ENCODE data around the gene TVP23B.
A peak's percentile ranks its signal among the peaks of the same experiment; 100 is the strongest.
"Not testable (repeated sequence)": the region's sequence is repeated elsewhere in the genome, so short reads cannot be mapped to it uniquely, and the experiment has no call there.

The TVP23B gene

DNA sequence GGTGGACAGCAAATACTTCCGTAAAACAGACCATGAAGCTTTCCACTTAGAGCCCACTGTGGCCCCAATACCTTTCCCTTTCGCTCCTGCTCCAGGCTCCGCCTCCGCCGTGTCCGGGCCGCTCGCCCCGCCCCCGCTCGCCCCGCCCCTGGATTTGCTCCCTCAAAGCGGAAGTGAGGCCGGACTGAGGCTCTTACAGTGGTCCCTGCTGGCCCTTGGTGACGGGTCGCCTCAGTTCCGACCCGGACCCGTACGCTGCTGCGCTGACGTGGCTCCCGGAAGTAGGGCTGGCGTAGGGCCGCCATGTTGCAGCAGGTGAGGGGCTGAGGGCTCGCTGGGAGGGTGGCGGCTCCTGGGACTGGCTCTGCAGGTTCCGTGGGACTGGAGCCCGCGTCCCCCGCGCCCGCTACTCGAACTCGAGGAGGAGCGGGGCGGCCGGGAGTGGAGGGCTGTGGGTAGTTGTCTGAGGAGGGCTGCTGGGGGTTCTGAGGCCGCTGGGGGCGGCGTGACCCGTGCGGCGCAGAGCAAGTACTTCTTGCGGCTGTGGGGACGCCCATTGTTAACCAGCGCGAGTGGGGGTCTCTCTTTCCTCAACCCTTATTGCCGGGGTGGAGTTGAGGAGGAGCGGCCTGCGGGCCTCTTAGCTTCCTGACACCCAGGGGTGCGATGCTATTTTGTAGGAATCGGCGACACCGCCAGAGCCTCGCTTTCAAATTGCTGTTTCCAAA is at the start of gene TVP23B:
Gene TVP23B (plus strand): TSS at position 193 of the 728 bp plus-strand sequence. CDS start 111 bp downstream, at position 304.
- peak; percentile 84 to 90 for DNase-seq

GRCh38 chr17:18732438-18732837 is 48.5 kb upstream of the TVP23B start:
- not testable (repeated sequence) for DNase-seq

DNA sequence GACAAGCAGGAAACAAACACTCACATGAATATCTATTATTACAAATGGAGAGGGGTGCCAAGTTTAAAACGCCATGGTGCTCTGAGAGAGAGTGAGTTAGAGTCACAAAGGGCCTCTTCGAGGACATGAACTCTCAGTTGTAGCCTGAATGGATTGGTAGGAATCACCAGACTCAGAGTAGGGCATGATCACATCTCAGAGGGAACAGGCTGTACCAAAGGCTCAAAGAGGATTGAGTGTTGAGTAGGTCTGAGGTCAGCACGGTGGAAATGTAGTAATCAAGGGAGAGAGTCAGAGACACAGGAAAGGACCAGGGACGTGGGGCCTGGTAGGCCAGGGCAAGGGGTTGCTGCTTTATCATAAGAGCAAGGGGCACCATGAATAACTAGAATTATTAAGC is 47.6 kb upstream of the TVP23B start:
- DNase-seq = not testable (repeated sequence)

DNA sequence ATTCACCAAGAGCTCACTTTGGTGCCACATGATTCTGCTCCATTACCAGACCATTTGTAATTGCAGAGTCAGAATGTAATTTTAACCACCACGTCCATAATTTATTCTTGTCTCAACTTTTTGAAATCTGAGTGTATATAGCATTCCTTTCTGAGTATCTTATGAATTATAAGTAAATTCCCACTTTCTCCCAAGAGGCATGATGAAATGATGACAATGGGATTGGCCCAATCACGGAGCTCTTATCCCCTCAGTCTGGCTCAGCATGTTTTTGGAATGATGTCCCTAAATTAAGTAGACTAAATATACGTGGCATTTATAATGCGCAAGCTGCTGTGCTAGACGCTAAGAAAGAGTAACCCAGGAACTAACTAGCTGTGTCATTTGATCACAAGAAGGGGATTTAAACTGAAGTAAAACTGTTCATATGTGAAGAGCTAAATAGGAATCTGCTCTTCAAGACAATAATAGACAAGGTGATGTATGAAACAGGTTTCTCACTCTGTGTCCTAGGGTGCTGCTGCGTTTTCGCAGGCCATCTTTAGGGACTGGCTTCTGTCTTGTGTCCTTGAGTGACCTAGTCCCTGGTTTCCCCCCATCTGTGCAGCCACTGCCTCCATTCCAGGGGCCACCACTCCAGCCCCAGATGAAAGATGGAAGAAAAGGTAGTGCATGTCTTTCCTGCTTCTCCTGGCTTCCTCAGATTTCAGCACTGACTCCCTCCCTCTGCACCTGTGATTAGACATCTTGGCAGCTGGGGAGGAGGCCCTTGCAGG is 41.2 kb upstream of the TVP23B start:
- DNase-seq = peak in 1 of 2 experiments; percentile 3

DNA sequence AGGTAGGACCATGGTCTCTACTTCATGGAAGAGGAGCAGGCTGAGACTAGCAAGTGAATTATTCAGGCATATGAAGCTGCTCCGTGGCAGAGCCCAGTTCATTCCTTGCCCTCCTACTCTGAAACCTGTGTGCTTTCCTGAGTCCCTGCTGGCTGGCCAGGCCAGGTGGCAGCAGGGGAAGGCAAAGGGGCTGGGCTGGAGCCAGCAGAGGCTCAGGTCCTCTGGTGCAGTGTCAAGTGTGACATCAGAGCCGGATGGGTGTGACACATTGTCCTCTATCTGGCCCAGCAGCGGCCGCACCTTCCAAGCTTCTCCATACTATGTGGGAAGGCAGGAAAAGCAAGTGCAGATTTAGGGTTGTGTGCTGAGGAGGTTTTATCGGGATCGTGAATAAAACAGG is 39.8 kb upstream of the TVP23B start:
- not testable (repeated sequence) for DNase-seq

GRCh38 chr17:18743699-18744421 is 37.1 kb upstream of the TVP23B start, which contains the start of gene FBXW10:
FBXW10 (plus strand) TSS chr17:18744054; CDS start chr17:18744245, 191 bp downstream.
- DNase-seq = not testable (repeated sequence)

DNA sequence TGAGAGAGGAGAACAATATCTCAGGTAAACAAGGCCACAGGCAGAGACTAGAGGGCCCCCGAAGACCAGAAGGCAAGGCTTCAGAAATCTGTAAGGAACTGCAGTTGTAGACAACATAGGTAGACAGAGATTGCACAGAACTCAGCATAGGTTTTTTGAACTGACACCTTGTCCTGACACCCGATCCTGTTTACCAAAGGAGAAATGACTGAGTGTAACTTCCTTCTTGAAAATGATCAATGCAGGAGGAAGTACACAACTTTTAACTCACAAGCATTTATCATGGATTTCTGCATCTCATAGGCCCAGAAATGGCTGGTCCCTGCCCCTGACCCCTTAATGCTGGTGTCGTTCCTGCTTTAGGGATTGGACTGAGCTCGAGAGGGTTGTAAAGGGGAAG is 36.3 kb upstream of the TVP23B start:
- DNase-seq = not testable (repeated sequence)

DNA sequence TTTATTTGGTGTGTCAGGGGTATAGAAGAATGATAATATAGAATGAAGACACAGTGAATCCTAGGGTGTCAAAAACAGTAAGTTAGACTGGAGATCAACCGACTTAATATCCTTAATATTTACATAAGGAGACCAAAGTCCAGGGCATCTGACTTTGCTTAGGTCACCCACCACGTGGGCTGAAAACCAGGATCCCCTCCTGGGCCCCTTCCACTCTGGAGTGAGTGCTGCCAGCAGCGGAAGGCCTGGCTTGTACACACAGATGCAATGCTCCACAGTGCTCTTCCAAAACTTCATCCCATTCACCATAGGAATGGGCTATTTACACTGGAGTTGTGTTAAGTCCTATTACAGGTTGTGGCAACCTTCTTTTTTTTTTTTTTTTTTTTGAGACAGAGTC is 34.4 kb upstream of the TVP23B start:
- not testable (repeated sequence) for DNase-seq

GRCh38 chr17:18747501-18747900 is 33.5 kb upstream of the TVP23B start:
- DNase-seq = not testable (repeated sequence)

GRCh38 chr17:18750242-18750641 is 30.7 kb upstream of the TVP23B start:
- not testable (repeated sequence) for DNase-seq

GRCh38 chr17:18753829-18754409 is 27.1 kb upstream of the TVP23B start:
- DNase-seq = not testable (repeated sequence)

- not testable (repeated sequence) for DNase-seq
These were observed 25.0 kb upstream of the TVP23B start for GRCh38 chr17:18755969-18756368.

DNA sequence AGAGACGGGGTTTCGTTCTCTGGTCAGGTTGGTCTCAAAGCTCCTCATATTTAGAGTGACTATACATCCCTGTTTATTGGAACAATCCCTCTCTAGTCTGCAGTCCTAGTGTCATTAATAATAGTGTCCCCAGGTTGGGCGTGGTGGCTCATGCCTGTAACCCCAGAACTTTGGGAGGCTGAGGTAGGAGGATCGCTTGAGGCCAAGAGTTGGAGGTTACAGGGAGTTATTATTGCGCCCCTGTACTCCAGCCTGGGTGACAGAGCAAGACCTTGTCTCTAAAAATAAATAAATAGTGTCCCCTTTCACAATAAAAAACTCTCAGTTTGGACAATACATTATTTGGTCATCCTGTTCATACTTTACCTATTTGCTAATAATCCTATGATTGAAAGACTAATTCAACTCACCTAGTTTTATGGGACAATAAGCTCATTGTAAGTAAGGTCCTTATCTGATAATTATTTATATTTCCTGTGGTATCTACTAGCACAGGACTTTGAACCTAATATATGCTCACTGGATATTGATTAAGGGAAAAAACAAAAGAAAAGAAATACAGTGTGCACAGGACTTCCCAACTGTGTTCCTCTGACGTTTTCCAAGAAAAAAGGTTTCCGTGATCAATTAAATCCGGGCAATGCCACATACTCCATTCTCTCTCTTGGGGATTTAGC is 23.5 kb upstream of the TVP23B start:
- DNase-seq = not testable (repeated sequence)

DNA sequence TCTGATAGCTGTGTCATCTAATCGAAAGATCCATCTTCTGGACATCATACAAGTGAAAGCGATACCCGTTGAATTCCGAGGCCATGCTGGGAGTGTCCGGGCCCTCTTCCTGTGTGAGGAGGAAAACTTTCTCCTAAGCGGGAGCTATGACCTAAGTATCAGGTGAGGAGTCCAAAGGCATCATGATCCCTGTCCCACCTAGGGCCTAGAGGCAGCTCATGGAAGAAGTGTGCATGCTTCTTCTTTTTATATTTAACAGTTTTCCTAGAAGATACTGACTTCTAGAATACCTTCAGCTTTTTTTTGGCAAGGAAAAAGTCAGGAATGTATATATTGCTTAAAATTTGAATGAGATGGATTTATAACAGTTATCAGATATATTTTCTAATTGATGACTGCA is 22.6 kb upstream of the TVP23B start:
- DNase-seq = not testable (repeated sequence)

- DNase-seq = not testable (repeated sequence)
These were observed 20.8 kb upstream of the TVP23B start for GRCh38 chr17:18760221-18760620.

GRCh38 chr17:18770572-18770971 is 10.4 kb upstream of the TVP23B start:
- not testable (repeated sequence) for DNase-seq

DNA sequence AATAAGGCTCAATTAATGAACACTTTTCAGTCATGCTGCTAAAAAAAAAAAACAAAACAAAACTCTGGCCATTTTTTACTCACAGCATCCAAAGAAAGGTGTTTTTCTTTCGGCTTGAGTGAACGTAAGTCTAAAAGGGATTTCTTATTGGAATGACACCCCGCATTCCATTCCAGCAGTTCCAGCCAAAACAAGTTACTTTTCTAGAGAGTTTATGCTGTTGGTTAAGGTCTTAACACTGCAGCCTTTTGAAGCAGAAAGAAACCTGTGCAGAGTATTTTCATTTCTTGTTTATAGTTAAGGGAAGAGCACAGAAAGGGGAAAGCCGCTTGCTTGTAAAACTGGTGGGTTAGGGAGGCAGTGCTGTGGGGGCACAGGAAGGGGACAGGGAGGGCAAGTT is 9.9 kb upstream of the TVP23B start:
- not testable (repeated sequence) for DNase-seq

DNA sequence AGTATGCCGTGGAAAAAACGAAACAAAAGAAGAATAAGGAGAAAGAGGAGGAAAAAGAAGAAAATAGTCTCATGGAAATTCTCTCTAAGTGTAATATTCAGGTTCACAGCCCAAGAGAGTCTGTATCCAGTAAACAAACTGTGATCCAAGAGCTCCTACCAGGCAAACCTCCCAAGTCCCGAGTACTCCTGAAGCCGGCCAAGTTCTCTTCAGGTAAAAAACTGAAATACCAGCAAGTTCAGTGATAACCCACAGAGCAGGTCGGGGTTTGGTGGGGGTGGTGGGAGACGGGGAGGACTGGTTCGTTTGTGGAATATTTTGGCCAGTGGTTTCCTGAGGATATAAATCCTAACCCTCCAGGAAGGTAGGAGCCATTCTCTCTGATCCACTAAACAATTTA is 8.5 kb upstream of the TVP23B start:
- no peak for DNase-seq

GRCh38 chr17:18781805-18782204 is 822 bp downstream of the TVP23B start:
- not testable (repeated sequence) for DNase-seq

GRCh38 chr17:18785933-18786332 is 5.0 kb downstream of the TVP23B start:
- DNase-seq = not testable (repeated sequence)

GRCh38 chr17:18786890-18787289 is 5.9 kb downstream of the TVP23B start:
- not testable (repeated sequence) for DNase-seq

DNA sequence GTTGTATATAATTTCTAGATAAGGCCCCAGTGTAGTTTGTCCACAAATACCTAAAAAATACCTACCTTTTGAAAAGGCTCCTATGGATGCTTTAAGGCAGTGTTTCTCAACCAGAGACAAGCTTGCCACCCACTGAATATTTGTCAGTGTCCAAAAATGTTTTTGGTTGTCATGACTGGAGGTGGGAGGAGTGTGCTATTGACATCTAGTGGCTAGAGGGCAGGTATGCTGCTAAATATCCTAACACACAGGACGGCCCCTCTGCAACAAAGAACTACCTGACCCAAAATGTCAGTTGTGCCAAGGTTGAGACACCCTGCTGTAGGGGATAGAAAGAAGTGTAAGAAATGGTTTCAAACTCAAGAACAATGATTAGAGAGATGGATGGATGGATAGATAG is 10.4 kb downstream of the TVP23B start:
- DNase-seq = not testable (repeated sequence)

Data from NCI-H524 (cell line).